NCI-H128 (cell line): ENCODE results near the gene WIPF2.

Source experiments
- DNase-seq: peaks from one replicate; lab custom pipeline; 2025; ENCODE audit not compliant: unreplicated experiment; lab: John Stamatoyannopoulos, UW

WIPF2 gene

GRCh38 chr17:40325156-40326013, 106.3 kb downstream of the WIPF2 start:
- no peak for DNase-seq

GRCh38 chr17:40326014-40326831, 107.1 kb downstream of the WIPF2 start:
- no peak for DNase-seq

- no peak for DNase-seq
Observed at GRCh38 chr17:40326832-40327199, 107.7 kb downstream of the WIPF2 start.

GRCh38 chr17:40327244-40327729, 108.2 kb downstream of the WIPF2 start:
- DNase-seq: no peak

GRCh38 chr17:40327735-40328385, 108.8 kb downstream of the WIPF2 start:
- DNase-seq: no peak

- no peak for DNase-seq
Observed at GRCh38 chr17:40328386-40328766, 109.3 kb downstream of the WIPF2 start.

- no peak for DNase-seq
Observed at GRCh38 chr17:40329839-40330794, 111.0 kb downstream of the WIPF2 start.

- no peak for DNase-seq
Observed at GRCh38 chr17:40330850-40331470, 111.9 kb downstream of the WIPF2 start.

- DNase-seq: no peak
Observed at GRCh38 chr17:40331743-40332641, 112.9 kb downstream of the WIPF2 start.
